HG02763 (cell line): ENCODE results near the gene CENPC.

ENCODE experiments used
- ATAC-seq: cut with Tn5 transposase; IDR thresholded peaks from one replicate; pipeline ENCODE4 v1.9.1; 2021; ENCODE audit warnings: mild to moderate bottlenecking, moderate library complexity; ENCODE audit not compliant: unreplicated experiment

Gene CENPC, protein sequence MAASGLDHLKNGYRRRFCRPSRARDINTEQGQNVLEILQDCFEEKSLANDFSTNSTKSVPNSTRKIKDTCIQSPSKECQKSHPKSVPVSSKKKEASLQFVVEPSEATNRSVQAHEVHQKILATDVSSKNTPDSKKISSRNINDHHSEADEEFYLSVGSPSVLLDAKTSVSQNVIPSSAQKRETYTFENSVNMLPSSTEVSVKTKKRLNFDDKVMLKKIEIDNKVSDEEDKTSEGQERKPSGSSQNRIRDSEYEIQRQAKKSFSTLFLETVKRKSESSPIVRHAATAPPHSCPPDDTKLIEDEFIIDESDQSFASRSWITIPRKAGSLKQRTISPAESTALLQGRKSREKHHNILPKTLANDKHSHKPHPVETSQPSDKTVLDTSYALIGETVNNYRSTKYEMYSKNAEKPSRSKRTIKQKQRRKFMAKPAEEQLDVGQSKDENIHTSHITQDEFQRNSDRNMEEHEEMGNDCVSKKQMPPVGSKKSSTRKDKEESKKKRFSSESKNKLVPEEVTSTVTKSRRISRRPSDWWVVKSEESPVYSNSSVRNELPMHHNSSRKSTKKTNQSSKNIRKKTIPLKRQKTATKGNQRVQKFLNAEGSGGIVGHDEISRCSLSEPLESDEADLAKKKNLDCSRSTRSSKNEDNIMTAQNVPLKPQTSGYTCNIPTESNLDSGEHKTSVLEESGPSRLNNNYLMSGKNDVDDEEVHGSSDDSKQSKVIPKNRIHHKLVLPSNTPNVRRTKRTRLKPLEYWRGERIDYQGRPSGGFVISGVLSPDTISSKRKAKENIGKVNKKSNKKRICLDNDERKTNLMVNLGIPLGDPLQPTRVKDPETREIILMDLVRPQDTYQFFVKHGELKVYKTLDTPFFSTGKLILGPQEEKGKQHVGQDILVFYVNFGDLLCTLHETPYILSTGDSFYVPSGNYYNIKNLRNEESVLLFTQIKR

DNA sequence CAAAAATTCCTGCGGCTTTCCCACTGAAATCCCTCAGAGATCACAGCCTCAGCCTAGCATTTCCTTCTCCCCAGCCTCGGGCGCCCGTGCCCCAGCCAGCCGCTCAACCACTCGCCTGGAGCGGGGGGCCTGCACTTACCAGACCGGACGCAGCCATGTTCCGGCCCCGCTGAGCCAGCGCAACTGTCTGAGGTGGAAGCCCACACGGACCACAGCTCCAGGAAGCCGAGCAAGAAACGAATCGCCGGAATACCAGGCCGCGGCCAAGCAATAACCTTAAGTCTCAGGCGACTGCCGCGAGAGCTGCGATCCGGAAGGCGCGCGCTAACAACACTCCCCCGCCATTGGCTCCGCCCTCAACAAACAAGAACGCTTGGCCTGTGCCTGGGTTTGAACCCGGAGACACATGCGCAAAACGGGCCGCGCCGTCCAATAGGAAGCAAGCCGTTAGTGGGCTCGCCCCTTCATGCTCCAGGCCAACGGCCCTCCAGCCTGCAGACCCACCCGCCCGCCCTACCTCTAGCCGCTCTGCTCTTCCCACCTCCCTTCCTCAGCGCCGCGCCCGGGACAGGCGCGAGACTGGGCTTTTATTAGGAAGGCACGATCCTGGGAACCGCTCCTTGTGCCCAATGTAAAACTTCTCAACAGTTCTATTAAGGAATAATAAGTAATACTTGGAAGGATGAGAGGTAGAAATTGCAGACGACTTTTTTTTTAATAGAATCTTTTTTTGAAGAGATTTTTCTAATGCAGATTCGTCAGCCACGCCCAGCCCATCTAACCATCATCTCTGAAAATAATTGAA is at the start of gene CENPC:
TSS of gene CENPC (minus strand) at position 305 of the 805 bp plus-strand sequence. CDS start at position 157, 148 bp downstream.
- ATAC-seq = peak; percentile 96

DNA sequence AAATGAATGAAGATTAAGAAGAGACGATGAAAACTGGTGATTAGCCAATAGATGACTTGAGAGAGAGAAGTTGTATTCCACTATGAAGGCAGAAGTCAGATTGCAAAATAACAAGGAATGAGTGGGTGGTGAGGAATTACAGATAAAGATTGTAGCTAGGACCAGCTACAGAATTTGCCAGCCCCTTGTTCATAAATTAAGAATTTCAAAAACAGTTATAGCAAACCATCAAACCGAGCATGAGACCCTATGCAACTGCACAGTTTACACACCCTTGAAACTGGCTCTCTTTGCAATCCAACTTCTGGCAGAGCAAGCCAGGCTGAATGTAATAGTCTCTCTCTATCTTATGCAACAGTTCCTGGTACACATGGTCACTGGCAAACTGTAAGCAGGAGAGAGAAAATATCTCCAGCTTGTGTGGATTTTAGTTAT is 48.5 kb upstream of the CENPC start:
- no peak for ATAC-seq

DNA sequence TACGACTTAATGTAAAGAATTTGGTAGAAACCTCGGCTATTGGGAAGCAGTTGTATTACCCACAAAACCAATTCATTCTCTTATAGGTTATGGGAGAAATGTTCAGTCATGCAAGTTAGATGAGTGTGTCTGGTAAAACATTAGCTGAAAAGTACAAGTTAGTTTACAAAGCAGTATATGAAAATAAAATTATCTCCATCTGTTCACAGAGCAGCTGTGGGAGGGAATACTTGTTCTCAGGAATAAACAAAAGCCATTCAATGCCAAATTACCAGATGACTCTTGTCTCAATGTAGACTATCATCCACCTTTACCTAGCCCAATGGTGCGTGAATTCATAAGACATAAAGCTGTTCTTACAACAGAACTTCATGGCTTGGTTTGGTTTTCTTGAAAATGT is 41.9 kb upstream of the CENPC start:
- no peak for ATAC-seq

DNA sequence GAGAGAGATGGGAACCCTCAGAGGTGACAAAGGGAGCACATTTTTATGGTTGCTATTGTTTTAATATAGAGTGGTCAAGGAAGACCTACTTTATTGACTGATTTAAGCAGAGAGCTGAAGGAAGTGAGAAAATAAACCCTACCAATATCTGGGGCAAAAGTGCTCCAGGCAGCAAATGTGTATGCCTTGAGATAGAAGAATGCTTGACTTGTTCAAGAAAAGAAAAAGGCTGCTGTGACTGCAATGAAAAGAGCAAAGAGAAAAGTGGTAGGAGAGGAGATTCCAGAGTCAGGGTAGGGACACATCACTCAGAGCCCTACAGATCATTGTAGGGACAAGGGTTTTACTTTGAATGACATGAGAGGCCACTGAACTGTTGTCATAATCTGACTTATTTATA is 39.2 kb upstream of the CENPC start:
- ATAC-seq = no peak

DNA sequence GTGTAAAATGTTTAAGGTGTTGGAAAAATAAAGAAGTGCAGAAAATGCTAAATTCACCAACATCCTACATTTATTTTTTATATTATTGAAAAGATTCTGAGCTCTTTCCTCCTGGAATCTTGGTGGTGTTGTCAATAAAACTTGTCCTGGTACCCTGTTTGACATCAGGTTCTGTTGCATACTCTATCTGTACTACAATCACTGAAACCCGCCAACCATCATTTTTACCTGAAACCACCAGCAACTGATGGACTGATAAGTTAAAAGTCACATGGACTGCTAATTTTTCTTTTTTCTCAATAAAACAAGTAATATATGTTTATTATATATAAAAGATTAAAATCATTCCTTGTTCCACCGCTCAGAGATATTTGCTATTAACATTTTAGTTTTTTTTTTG is 36.6 kb upstream of the CENPC start:
- ATAC-seq = no peak

DNA sequence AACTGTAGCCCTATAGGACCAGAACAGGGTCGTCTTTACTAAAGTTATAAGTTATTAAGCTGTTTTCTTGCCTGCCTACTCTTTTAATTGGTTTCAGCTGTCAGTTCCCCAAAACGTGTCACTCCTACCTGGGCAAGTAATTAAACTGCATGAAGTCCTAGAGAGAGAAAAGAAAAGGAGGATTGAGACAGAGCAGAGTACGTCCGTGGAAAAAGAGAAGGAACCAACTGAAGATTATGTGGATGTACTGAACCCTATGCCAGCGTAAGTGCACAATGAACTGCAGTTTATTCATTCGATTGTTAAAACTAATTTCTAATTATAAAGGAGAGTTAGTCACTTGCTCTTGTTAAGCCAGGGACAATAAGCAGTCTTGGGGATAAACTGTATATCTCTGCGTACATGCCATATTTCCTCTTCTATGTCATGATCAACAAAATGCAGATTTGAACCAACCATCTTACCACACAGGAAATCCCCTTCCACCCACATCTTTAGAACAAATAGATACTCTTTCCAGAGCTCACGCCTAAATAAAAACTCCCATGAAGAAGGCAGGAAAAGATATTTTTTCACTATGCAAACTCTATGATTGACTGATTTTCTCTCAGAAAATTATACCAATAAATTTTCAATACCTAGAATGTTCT is 36.0 kb upstream of the CENPC start:
- peak; percentile 50 for ATAC-seq

DNA sequence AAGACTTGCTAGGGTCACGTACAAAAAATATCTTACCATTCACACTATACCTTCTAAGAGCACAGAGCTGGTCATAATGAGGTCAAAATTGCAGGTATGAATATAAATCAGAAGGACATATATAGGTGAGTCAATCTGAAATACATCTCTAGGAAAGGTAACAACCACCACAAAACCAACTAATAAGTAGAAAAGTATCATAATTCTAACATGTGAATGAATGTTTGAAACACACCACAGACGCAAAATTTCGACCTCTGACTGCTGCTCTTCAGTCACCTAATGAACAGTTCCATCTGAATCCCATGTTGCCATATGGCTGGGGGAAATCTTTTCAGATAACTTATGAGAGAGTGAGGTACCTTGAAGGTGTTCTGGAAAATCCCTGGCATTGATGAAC is 35.3 kb upstream of the CENPC start:
- peak; percentile 24 for ATAC-seq

DNA sequence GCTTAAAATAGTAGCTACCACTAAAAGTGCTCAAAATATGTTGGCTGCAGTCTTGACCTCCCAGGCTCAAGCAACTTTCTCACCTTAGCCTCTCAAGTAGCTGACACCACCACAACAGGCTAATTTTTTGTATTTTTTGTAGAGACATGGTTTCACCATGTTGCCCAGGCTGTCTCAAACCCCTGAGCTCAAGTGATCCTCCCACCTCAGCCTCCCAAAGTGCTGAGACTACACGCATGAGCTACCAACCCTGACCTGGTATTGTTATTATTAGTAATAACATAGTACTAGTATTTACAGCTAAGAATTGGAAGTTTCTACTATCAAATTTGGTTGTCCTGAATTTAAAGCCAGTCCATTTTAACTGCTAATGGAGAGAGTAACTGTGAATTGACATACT is 31.2 kb upstream of the CENPC start:
- no peak for ATAC-seq

DNA sequence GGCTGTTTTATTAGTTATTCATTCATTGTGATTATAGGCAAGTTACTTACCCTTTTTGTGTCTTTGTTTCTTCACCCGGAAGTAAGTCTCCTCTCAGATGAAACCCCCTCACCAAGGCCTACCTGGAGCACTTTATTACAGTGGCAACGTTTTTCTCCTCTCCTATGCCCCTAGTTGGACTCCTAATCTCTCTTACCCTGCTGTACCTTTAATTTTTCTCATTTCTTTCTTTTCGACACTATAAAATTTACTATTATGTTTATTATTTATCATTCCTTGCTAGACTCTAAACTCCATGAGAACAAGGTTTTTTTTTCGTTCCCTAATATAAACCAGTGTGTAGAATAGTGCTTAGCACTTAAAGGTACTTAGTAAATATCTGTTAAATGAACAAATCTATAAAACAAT is 30.8 kb upstream of the CENPC start:
- peak; percentile 2 for ATAC-seq

DNA sequence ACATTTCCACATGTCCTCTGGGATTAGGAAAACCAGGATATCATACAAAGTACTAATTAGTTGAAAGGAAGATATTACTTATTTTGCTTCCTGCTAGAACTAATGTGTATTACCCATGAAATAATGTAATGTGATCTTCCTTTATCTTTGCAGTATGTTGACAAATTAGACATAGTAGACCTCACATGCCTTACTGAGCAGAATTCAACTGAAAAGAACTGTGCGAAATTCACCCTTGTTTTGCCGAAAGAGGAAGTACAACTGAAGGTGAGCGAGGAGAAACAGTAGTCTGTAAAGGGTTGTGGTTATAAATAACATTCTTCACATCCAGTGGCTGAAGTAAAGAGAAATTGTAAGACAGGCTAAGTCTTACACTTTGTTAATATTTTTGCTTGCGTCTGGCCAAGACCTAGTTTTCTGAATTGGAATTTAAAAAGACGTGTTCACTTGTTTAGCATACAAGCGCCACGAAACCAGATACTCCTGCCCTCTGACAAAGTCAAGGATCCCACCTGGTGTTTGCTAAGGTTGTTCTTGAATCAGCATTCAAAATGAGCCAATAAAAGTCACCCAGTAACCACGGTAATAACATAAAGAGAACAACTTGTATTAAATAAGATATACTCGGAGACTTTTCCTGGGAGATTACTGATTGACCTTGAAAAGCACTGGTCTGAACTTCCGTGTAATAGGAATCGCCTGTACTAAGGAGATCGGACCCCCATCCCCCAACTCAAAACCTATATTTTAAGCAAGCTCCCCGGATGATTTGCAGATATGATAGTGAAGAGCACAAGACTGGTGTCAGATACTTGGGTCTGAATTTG is 30.1 kb upstream of the CENPC start:
- ATAC-seq = peak; percentile 91

DNA sequence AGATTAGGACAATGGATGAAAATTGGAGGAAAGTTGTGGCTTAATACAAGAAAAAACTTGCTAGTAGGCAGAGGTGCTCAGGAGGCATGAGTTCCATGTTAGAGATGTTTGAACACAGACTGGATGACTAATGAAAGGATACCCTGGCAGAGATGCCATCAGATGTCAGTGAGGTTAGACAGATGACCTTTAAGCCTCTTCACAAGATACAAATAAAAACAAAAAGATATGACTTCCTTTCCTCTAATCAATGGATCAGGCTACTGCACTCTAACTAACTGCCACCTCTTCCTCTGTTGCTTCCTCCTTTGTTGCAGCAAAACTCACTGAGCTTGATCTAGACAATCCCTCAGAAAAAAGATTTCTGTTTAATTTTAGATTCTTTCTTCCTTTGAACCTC is 27.9 kb upstream of the CENPC start:
- ATAC-seq = no peak

DNA sequence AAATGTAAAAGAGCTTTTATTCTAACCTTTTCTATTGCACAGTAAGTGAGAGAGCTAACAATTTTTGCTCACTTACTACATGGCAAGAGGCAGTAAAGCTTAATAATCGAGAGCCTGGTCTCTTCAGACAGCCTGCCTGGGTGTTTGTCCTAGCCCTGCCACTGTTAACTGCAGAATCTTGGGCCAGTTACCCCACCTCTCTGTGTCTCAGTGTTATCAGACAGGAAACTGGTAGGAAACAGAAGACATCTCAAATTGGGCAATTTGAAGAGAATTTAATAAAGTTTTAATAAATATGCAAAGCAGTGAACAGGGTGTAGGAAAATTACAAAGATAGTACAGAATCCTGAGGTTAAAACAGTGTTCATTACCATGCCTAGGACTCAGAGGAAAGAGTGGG is 26.7 kb upstream of the CENPC start:
- ATAC-seq = no peak

DNA sequence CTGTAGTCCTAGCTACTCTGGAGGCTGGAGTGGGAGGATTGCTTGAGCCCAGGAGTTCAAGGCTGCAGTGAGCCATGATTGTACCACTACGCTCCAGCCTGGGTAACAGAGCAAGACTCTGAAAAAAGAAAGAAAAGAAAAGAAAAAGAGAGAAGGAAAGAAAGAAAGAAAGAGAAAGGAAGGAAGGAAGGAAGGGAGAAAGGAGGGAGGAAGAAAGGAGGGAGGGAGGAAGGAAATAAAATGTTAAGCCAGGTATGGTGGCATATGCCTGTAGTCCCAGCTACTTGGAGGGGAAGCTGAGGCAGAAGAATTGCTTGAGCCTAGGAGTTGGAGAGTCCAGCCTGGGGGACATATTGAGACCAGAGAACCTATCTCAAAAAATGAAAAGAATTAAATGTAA is 25.2 kb upstream of the CENPC start:
- ATAC-seq = no peak

DNA sequence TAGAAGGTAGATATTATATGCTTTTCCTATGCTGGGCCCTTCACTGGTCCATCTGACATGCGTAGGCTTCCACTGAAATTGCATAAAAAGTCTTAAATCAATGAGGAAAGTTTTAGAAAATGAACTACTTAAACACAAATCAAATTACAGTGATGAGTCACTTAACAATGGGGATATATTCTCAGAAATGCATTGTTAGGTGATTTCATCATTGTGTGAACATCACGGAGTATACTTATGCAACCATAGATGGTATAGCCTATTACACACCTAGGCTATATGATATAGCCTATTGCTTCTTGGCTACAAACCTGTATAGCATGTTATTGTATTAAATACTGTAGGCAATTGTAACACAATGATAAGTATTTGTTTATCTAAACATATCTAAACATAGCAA is 23.5 kb upstream of the CENPC start:
- ATAC-seq = no peak

DNA sequence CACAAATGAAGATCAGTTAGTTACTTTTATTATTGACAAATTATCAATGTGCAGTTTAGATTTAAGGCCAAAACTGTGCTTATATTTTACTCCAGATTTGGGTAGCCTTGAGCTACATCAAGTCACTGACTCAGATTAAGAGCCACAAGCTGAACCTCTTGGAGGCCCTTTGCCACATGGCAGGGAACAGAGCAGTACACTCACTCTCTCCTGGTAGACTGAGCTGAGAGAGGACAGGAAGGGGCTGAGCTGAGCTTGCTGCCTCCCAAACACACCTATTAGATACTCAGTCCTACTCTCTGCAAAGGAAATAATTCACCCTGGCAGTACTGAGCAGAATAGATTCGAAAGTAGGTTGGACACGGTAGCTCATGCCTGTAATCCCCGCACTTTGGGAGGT is 21.0 kb upstream of the CENPC start:
- ATAC-seq = no peak

DNA sequence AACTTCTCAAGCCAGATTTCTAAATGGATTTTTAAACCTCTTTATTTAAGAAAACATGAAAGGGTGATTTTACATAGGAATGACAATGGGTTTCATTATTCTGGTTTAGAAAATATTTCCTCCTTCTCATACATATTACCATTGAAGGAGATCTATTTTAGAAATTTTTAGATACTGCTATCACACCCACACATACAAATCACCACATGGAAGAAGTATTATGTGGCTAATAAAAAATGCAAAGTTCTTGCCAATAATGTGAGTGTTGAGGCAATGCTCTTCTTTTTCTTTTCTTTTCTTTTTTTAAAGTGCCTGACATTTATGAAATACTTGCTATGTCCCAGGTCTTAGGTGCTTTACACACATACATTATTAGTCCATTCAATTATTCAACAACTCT is 20.0 kb upstream of the CENPC start:
- ATAC-seq = no peak

DNA sequence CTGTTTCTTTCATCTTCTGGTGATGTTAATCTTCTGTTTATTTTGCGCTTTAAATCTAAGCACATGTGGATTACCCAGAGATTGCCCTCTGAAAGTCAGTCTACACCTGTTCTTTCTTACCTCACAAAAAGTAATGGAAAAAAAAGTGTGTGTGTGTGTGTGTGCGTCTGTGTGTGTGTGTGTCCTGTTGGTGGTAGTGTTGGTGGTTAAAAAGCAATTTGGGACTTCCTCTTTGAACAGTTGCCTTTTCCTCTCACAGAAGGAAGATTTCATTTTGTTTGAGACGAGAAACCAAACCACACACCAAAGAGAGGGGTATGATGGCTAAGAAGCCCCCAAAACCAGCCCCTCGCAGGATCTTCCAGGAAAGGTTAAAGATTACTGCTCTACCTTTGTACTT is 13.2 kb upstream of the CENPC start, which contains the start of gene STAP1:
TSS of gene STAP1 (plus strand) at position 235 of the 400 bp plus-strand sequence. CDS start at position 318, 83 bp downstream.
- ATAC-seq = peak; percentile 70

DNA sequence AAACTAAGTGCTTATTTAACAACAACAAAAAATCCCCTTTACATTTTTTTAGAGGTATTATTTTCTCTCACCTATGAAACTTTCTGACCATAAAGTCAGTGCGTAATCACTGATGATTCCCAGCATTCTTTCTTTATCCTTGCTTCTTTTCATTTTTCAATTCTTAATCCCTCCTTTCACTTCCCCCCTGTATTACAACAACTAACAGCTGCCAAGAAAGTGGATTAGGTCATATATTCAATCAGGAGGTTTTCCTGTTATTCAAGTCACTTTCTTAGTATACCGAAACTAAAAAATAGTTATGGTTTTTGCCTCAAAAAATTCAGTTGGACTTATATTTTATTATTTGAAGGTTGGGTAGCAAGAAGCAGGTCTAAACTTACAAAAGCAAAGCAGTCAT is 11.1 kb upstream of the CENPC start:
- no peak for ATAC-seq

DNA sequence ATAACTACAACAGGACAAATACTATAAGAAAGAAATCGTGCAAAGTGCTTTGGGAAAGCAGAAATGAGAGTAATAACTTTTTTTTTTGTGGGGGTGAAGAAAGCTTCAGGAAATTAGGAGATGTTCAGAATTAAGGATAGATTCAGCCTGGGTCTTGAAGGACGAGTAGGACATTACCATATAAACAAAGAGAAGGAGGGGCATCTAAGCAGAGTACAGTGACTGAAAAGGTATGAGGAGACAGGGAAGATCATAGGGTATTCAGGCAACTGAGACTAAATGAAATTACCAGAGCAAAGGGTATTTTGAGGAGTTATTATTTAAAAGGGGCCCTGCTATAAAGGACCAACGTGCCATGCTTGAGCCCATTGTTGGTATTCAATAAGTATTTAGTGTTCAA is 10.1 kb upstream of the CENPC start:
- ATAC-seq = no peak

DNA sequence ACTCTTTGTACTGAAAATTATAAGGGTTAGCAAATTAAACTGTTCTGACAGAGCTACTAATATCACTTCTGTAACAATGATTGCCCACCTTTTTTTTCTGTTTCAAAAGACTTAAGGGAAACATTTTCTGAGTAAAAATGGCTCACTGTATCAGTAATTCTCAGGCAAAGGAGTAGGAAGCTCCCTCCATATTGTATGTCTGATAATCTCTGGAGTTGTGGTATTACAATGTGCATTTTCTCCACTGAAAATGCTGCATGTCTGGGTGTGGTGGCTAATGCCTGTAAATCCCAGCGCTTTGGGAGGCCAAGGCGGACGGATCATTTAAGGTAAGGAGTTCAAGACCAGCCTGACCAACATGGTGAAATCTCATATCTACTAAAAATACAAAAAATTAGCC is 8.8 kb upstream of the CENPC start:
- no peak for ATAC-seq
